ENCODE measurements around the gene CIT.
"Not testable (repeated sequence)": the region's sequence is repeated elsewhere in the genome, so short reads cannot be mapped to it uniquely, and the experiment has no call there.

Gene CIT, protein sequence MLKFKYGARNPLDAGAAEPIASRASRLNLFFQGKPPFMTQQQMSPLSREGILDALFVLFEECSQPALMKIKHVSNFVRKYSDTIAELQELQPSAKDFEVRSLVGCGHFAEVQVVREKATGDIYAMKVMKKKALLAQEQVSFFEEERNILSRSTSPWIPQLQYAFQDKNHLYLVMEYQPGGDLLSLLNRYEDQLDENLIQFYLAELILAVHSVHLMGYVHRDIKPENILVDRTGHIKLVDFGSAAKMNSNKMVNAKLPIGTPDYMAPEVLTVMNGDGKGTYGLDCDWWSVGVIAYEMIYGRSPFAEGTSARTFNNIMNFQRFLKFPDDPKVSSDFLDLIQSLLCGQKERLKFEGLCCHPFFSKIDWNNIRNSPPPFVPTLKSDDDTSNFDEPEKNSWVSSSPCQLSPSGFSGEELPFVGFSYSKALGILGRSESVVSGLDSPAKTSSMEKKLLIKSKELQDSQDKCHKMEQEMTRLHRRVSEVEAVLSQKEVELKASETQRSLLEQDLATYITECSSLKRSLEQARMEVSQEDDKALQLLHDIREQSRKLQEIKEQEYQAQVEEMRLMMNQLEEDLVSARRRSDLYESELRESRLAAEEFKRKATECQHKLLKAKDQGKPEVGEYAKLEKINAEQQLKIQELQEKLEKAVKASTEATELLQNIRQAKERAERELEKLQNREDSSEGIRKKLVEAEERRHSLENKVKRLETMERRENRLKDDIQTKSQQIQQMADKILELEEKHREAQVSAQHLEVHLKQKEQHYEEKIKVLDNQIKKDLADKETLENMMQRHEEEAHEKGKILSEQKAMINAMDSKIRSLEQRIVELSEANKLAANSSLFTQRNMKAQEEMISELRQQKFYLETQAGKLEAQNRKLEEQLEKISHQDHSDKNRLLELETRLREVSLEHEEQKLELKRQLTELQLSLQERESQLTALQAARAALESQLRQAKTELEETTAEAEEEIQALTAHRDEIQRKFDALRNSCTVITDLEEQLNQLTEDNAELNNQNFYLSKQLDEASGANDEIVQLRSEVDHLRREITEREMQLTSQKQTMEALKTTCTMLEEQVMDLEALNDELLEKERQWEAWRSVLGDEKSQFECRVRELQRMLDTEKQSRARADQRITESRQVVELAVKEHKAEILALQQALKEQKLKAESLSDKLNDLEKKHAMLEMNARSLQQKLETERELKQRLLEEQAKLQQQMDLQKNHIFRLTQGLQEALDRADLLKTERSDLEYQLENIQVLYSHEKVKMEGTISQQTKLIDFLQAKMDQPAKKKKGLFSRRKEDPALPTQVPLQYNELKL (N-terminal part only)

GRCh38 chr12:119876761-119877638 lies at the start of gene CIT:
TSS of gene CIT (minus strand) at chr12:119877320. CDS start at chr12:119876168, 1,152 bp downstream.
- DNase-seq (ENCODE audit: low spot score) = peak; percentile 86

- DNase-seq (ENCODE audit: low spot score) = no peak
Measured at GRCh38 chr12:119925269-119925668, 48.1 kb upstream of the CIT start.

- DNase-seq (ENCODE audit: low spot score) = no peak
Measured at GRCh38 chr12:119920064-119920463, 42.9 kb upstream of the CIT start.

- no peak for DNase-seq (ENCODE audit: low spot score)
Measured at GRCh38 chr12:119915894-119916510, 38.9 kb upstream of the CIT start.

GRCh38 chr12:119914666-119915065 lies 37.5 kb upstream of the CIT start:
- DNase-seq (ENCODE audit: low spot score) = no peak

GRCh38 chr12:119913536-119914330 lies 36.6 kb upstream of the CIT start:
- no peak for DNase-seq (ENCODE audit: low spot score)

DNA sequence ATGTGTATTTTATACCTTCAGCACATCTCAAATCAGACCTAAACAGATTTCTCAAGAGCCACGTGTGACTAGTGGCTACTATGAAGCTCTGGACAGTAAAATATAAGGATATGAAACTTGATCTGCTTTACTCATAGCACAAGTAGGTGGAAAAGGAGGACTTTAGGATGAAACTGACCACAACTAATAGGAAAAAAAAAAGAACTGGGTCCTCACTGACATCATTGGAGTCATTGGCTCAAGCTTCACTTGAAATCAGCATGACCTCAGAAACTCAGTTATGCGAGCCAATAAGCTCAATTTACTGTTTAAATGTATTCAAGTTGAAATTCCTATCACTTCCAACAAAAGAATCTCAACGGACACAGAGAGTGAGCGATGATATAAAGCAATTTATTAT lies 34.1 kb upstream of the CIT start:
- no peak for DNase-seq (ENCODE audit: low spot score)

GRCh38 chr12:119910586-119910985 lies 33.5 kb upstream of the CIT start:
- DNase-seq (ENCODE audit: low spot score) = no peak

DNA sequence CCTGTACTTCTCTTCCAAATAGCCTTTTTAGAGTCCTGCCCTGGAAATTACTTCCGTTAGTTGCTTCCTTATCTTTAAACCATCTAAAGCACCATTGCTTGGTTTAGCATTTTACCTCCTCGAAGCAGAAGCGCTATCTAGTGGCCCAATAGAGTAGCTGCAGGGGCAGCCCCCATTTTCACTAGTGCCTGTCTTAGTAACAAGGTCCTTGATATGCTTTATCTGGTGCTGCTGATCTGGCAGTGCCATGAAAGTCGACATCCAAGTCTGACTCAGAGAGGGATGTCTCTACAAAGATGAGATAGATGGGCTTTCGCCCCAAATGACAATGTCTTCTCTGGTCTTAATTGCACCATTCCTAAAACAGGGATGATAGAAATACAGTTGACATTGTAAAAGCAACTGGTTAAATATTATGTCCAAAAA lies 25.0 kb upstream of the CIT start:
- DNase-seq (ENCODE audit: low spot score) = peak; percentile 47

DNA sequence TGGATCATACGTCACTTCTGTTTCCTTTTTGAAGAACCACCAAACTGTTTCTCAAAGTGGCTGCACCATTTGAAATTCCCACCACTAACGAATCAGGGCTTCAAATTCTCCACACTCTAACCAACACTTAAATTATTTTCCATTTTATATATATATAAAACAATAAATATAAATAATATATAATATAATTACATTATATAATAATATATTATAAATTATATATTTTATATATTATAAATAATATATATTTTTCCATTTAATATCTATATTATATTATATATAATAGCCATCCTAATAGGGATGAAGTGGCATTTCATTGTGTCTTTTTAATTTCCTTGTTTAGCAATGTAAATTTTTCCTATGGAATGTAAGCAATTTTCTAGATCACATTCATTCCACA lies 24.6 kb upstream of the CIT start:
- no peak for DNase-seq (ENCODE audit: low spot score)

DNA sequence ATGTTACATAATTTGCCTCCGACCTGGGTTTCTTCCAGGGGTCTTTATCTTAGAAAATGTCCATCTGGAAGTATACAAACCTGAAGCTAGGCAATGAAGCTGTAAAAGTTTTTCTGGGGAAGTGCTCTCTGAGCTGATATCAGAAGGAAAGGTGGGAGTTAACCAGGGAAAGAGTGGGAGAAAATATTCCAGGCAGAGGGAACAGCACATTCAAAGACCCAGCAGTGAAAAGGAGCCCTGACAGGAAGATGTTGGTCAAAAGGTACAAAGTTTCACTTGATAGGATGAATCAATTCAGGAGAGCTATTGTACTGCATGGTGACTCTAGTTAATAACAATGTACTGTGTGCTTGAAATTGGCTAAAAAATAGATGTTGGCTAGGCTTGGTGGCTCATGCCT lies 17.8 kb upstream of the CIT start:
- no peak for DNase-seq (ENCODE audit: low spot score)

DNA sequence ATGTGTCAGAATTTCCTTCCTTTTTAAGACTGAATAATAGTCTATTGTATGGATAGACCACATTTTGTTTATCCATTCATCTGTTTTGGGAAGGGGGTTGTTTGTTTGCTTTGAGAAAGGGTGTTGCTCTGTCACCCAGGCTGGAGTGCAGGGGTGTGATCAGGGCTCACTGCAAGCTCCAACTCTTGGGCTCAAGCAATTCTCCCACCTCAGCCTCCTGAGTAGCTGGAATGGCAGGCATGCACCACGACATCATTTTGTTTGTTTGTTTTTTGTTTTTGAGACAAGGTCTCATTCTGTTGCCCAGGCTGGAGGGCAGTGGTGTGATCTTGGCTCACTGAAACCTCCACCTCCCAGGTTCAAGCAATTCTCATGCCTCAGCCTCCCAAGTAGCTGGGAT lies 15.5 kb upstream of the CIT start:
- DNase-seq (ENCODE audit: low spot score) = not testable (repeated sequence)

- DNase-seq (ENCODE audit: low spot score) = no peak
Measured at GRCh38 chr12:119885549-119885948, 8.4 kb upstream of the CIT start.

DNA sequence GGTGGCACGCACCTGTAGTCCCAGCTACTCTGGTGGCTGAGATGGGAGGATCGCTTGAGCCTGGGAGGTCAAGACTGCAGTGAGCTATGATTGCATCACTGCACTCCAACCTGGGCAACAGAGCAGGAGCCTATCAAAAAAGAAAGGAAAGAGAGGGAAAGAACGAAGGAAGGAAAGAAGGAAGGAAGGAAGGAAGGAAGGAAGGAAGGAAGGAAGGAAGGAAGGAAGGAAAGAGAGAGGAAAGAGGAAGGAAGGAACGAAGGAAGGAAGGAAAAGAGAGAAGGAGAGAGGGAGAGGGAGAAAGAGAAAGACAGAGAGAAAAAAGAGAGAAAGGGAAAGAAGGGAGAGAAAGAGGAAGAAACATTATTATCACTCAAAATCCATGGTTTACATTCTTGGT lies 6.7 kb upstream of the CIT start:
- DNase-seq (ENCODE audit: low spot score) = not testable (repeated sequence)

GRCh38 chr12:119883237-119883636 lies 6.1 kb upstream of the CIT start:
- no peak for DNase-seq (ENCODE audit: low spot score)

- DNase-seq (ENCODE audit: low spot score) = no peak
Measured at GRCh38 chr12:119877639-119877948, 474 bp upstream of the CIT start.

DNA sequence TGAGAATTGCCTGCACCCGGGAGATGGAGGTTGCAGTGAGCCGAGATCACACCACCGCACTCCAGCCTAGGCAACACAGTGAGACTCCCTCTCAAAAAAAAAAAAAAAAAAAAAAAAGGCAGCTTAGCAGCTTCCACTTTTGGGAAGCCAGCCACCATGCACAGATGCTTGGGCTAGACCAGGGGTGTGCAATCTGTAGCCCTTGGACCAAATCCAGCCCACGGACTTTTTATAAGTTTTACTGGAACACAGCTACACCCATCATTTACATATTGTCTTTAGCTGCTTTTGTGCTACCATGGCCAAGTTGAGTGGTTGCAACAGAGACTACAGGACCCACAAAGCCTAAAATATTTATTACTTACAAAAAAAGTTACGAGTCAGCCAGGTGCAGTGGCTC lies 6.7 kb downstream of the CIT start:
- no peak for DNase-seq (ENCODE audit: low spot score)

DNA sequence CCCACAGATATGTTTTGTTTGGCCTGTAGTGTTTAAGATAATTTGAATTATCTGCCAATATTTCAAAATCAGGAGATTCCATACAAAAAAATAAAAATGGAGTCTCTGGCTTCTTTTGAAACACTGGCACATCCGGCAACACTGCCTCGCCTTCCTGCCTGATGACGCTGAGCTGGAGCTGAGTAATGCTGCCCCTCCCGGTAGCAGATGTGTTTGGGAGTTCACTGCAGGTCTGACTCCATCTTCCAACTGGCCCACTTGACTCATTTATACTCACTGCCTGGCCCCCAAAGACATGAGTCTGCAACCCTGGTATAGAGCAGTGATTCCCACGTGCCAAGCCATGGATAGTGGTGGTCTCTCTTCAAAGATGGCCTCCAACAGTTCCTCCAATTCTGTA lies 7.4 kb downstream of the CIT start:
- DNase-seq (ENCODE audit: low spot score) = no peak

DNA sequence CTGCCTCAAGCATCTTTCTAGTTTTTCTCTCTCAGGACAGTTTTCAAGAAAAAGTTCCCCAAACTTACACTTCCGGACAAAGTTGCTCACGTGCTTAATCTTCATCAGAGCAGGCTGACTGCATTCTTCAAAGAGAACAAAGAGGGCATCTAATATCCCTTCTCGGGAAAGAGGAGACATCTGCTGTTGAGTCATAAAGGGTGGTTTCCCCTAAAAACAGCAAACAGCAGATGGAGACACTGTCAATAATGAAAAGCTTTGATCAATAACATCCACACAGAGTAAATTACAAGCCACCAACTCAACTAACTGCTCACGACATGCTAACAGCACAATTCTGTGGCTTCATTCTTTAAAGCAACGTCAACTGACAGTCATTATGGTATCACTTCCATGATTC lies 8.1 kb downstream of the CIT start:
- DNase-seq (ENCODE audit: low spot score) = no peak

DNA sequence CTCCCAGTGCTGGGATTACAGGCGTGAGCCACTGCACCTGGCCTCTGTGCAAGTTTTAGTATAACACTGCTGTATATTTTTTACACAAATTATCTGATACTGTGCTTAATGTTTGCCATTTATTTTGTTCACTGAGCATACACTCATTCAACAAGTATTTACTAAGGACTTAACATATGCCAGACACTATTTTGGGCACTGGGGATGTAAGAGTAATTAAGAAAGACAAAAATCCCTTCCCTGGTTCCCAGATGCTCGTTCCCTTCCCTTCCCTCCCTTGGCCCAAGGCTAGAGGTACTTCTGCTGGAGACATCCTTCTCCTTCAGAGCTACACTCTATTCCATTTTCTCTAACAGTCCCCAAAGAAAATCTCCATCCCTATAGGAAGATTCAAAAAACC lies 12.5 kb downstream of the CIT start:
- no peak for DNase-seq (ENCODE audit: low spot score)
